B cell (primary cell): ENCODE measurements around the gene AP4S1.

ENCODE experiments used
- EZH2 ChIP-seq: IDR thresholded peaks from 2 replicates; pipeline ENCODE4 v1.6.1; 2012; ENCODE audit warnings: borderline replicate concordance, low read depth, mild to moderate bottlenecking, moderate library complexity, low read length; ENCODE audit not compliant: insufficient read depth, poor library complexity, severe bottlenecking
- TF ChIP-seq, protein P1 (sequence below): fragments of 200-600 bp; IDR thresholded peaks from one replicate; pipeline ENCODE4 v1.8.0; 2022; ENCODE audit warnings: antibody characterized with exemption, mild to moderate bottlenecking

DNA sequence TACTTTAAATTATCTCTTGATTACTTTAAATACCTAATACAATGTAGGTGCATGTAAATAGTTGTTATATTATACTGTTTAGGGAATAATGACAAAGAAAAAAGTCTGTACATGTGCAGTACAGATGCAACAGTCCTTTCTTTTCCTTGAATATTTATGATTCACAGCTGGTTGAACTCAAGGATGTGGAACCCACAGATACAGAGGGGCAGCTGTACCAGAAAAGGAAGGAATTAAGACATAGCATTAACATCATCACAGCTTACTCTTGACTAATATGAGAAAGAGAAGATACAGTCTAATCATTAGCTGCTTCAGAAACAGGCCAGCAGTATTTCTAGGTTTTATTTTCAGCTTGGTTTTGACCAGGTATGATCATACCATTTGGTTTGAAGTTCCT lies 34.7 kb upstream of the AP4S1 start:
- TF ChIP-seq, protein P1, sequence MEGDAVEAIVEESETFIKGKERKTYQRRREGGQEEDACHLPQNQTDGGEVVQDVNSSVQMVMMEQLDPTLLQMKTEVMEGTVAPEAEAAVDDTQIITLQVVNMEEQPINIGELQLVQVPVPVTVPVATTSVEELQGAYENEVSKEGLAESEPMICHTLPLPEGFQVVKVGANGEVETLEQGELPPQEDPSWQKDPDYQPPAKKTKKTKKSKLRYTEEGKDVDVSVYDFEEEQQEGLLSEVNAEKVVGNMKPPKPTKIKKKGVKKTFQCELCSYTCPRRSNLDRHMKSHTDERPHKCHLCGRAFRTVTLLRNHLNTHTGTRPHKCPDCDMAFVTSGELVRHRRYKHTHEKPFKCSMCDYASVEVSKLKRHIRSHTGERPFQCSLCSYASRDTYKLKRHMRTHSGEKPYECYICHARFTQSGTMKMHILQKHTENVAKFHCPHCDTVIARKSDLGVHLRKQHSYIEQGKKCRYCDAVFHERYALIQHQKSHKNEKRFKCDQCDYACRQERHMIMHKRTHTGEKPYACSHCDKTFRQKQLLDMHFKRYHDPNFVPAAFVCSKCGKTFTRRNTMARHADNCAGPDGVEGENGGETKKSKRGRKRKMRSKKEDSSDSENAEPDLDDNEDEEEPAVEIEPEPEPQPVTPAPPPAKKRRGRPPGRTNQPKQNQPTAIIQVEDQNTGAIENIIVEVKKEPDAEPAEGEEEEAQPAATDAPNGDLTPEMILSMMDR = no peak
- TF ChIP-seq EZH2 = no peak
